ENCODE results near the gene PER1. TPM values are rescaled to one million over a fixed set of nuclear protein-coding genes. Genes with fewer than 3 reads are reported as not detected.

The PER1 gene
- total and polyA plus RNA-seq, 10 of the 15 experiments (the other 5 are each of a cell fraction or from before 2014, with no cell fraction given) = 0.02 to 25.1 (median 5.4) TPM

- TF ChIP-seq ZBTB40 (IDR thresholded peaks at IDR 0.05; ENCODE audit: borderline replicate concordance) (peak; percentile 78; the same call in 1 of the 2 replicates), BACH1 (IDR thresholded peaks at IDR 0.05; ENCODE audit: borderline replicate concordance) (peak; percentile 14; the same call in 1 of the 2 replicates), CREM (IDR thresholded peaks at IDR 0.05; ENCODE audit: low read depth) (peak; percentile 79; the same call in 1 of the 2 replicates), MTA3 (IDR thresholded peaks at IDR 0.05; ENCODE audit: borderline replicate concordance, low read length) (no peak), CREB1 (IDR thresholded peaks at IDR 0.05; ENCODE audit: low read depth) (peak; percentile 93), TARDBP (IDR thresholded peaks at IDR 0.05; ENCODE audit: borderline replicate concordance) (no peak), KLF5 (IDR thresholded peaks at IDR 0.05; ENCODE audit: partially characterized antibody) (peak; percentile 94), NFYB (IDR thresholded peaks at IDR 0.05; ENCODE audit: insufficient read depth, low read depth, low read length) (peak; percentile 99), TAF1 (IDR thresholded peaks at IDR 0.05; ENCODE audit: borderline replicate concordance, low read depth, low read length) (peak; percentile 83), ZBED1 (IDR thresholded peaks at IDR 0.05; ENCODE audit: borderline replicate concordance) (no peak), SIX5 (IDR thresholded peaks at IDR 0.05; ENCODE audit: low read depth, low read length, severe bottlenecking) (no peak), KDM1A (IDR thresholded peaks at IDR 0.05; ENCODE audit: borderline replicate concordance) (no peak), ZSCAN29 (IDR thresholded peaks at IDR 0.05) (no peak), HDGF (IDR thresholded peaks at IDR 0.05) (peak; percentile 96), CBFB (IDR thresholded peaks at IDR 0.05; ENCODE audit: low read depth) (peak; percentile 64), ZNF207 (IDR thresholded peaks at IDR 0.05; ENCODE audit: borderline replicate concordance) (no peak), ZBTB11 (CRISPR knock-in tag; IDR thresholded peaks at IDR 0.05) (peak; percentile 84), IRF5 (IDR thresholded peaks at IDR 0.05; ENCODE audit: borderline replicate concordance) (no peak), MXI1 (IDR thresholded peaks at IDR 0.05; ENCODE audit: low read depth, low read length) (peak; percentile 70), NKRF (conservative IDR thresholded peaks at IDR 0.05) (peak; percentile 80)
These were observed 4.2 kb upstream of the PER1 start (continued) for GRCh38 chr17:8156246-8156992.
